HG03442 (cell line): ENCODE data around the gene FBXW9.
"Not testable (repeated sequence)": the region's sequence is repeated elsewhere in the genome, so short reads cannot be mapped to it uniquely, and the experiment has no call there.

Experiments used
- ATAC-seq: cut with Tn5 transposase; IDR thresholded peaks from one replicate; pipeline ENCODE4 v1.9.1; 2021; ENCODE audit warnings: mild to moderate bottlenecking, moderate library complexity; ENCODE audit not compliant: unreplicated experiment

The FBXW9 gene

DNA sequence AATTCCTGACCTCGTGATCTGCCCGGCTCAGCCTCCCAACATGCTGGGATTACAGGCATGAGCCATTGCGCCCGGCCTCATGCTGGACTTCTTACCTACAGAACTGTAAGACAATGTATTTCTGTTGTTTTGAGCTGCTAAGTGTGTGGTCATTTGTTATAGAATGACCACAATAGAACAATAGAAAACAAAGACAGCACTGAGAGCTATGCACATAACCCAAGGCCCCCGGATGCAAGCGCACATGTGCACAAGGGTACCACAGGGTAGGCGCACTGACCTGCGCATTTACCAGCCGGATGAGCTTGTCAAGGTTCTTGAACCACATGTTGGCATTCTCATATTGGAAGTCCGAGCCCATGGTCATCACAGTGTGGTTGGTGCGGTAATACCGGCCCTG is 35.5 kb downstream of the FBXW9 start:
- no peak for ATAC-seq

DNA sequence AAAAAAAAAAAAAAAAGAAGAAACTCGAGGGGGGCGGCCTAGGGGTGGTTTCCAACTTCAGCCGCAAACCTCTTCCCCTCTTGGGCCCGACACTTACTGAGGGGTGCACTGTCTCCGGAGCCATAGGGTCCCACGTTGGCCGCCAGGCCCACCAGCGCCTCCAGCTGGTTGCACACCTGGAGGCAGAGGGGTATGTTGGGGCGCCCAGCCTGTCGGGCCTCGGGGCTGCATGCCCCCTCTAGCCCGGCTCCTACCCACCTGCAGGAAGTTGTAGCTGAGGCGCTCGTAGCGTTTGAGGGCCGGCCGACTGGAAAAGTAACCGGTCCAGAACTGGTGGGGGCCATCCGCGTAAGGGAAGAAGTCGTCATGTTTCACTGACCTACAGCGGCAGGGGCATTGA is 38.5 kb downstream of the FBXW9 start:
- no peak for ATAC-seq

DNA sequence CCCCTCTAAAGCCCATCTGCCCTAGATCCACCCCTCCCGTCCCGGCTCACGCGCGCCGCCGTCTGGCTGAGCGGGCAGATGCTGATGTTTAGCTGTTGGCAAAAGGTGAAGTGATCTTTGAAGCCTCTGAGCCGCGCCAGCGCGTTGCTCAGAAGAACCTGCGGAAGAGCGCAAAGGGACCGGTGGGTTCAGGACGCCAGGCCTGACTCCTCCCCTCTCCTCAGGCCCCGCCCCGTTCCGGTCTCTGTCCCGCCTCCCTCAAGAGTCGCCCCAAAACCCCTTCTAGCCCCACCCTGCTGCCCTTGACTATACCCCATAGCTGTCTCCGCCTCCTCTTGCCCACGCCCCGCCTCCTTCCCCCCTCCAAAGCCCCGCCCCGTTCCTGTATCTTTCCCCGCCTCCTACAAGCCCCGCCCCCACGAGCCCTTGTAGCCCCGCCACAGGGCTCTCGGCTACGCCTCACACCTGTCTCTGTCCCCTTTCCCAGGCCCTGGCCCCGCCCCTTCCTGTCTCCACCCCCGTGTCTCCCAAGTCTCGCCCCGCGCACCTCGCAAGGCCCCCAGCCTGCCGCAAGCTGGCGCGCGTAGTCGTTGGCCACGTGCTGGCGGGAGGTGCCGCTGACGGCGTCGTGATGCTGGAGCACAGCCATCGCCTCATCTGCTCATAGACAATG is 39.4 kb downstream of the FBXW9 start:
- no peak for ATAC-seq

DNA sequence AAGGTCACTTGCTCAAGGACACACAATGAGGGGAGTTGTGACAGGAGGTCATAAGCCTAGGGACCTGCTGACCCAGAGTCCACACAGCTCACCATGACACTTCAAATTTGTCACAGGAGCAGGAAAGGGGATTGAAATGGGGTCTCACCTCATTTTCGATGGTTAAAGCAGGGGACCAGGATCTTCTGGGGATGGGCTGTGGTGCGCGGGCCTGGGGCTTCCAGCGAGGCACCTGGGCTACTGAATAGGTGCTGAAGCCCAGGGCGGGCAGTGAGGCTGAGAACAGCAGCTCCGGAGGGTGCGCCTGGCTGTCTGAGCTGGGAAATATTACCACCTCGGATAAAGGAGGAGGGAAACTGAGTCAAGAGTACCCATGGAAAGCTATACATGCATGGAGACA is 40.9 kb downstream of the FBXW9 start:
- no peak for ATAC-seq

DNA sequence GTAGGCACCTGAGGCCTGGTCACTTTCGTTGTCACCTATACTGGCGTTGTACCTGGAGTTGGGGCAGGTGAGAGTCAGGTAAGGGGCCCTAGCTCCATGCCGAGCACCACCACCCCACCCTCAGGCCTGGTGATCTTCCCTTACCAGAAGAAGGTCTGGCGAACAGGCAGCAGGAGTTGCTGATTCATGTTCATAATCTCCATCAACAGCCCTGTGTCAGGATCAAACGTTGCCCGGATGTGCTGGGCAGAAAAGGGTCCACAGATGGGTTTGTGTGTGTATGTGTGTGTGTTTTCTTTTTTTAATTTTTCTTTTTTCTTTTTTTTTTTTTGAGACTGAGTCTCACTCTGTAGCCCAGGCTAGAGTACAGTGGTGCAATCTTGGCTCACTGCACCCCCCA is 44.2 kb downstream of the FBXW9 start:
- no peak for ATAC-seq

DNA sequence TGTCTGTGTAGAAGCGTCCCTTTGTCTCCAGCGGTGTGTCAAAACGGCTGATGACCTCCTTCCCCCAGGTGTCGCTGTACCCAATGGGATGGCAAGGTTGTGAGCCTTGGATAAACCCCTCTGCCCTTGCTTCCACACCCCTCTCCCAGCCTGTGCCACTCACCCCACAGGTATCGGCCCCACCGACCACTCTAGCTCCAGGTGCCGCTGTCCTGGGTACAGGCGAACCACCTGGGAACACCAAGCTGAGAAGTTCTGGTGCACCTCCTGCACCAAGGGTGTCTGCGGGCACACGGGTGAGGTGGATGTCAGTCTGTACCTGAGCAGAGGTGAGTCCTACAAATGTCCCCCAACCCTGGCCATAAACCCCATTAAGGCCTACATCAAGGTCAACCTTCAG is 46.5 kb downstream of the FBXW9 start:
- ATAC-seq: no peak

DNA sequence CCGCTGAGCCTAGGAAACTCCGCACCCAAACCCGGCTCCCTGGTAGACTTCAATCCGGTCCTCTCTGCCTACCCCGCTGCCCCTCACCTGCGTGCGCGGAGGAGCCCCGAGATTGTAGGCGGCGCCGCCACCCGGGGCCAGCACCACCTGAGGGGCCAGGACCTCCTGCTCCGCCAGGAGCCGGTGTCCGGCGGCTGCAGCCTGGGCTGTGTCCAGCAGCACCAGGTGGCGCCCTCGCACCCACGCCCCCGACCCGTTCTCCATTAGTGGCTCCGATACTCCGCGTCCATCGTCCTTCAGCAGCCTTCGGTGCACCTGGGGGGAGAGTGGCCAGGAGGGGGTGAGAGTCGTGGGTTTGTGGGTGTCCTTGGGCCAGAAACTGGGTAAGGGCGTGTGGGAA is 48.3 kb downstream of the FBXW9 start:
- no peak for ATAC-seq

DNA sequence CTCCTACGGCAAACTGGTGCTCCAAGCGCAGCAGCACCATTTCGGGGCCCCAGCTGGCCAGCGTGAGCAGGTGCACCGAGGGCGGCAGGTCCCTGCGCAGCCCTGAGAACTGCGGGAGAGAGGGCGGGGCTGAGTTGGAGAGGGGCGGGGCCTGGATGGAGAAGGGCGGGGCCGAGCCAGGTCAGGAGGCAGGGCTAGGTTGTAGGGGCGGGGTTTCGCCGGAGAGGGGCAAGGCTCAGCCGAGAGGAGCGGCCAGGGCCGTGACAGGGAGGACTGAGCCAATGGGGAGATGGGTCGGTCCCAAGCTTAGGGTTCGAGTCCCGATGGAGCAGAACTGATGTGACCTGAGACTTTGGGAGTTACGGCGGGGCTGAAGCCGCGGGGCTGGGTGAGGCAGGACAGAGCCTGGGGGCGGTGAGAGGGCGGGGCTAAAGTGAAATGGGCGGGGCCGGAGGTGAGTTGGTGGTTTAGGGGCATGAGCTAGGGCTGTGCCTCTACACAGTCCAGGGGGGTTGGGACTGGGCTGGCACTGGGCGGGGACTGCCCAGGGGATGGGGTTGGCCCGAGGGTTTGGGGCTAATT is 48.9 kb downstream of the FBXW9 start:
- ATAC-seq: no peak

DNA sequence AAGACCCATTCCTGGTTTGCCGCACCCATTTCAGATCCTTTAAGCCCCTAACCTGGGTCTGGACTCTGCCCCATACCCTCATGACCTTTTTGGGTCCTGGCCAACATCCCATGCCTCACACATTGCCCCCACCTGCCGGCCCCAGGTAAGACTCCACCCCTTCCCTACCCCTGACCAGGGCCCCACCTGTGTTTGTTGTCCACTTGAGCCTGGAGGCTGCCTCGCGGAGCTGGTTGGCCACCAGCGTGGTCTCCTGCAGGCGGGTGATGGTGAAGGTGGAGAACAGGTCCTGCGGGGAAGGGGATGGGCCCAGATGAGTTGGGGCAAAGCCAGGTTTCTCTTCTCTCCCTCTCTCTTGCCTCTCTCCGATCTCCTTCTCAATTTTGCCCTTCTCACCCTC is 49.4 kb downstream of the FBXW9 start:
- ATAC-seq: no peak

DNA sequence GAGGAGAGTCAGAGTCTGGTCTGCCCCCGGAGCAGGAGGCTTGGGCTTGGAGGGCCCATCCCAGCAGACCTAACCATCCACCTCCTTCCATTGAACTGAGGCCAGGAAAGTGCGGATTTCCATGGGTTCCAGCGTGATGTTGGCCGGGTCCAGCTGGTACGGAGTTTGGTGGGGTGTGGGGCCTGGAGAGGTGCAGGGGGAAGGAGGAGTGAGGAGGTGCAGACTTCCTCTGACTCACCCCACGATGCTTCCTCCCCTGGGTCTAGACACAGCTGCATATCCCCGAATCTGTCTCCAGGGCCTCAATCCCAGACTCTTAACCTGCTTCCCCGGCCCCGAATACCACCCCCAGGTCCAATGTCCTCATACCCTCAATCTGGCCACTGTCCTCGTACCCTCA is 49.9 kb downstream of the FBXW9 start:
- ATAC-seq: no peak

DNA sequence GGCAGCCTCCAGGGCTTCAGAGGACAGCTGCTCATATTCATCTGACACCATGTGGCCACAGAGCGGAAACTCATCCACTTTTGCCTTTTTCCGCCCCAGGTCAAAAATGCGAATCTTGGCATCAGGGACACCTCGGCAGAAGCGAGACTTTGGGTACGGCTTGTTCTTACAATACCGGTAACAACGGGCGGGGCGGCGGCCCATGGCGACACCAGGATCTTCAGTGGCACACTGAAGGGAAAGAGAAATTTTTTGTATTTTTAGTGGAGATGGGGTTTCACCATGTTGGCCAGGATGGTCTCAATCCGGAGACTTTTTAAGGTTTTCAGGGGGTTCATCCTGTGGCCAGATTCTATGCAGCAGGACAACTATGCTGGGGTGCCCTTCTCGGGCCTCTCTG is 52.7 kb downstream of the FBXW9 start:
- ATAC-seq: not testable (repeated sequence)

DNA sequence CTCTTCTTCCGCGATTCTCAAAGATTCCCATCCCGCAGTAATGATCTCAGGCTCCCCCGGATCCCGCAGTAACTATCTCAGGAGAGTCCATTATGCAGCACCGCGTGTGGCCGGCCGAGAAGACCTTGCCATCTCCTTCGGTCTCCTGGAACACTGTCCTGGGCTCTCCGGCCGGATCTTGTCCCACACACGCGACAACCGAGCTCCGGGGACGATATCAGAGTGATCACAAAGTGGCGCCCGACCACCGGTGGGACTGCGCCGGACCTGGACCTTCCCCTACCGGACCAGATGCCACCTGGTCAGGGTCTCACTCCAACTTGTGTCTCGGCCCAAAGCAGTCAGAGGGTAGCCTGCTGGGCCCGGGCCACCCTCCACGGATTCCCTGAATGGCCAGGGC is 53.9 kb downstream of the FBXW9 start:
- ATAC-seq: no peak

DNA sequence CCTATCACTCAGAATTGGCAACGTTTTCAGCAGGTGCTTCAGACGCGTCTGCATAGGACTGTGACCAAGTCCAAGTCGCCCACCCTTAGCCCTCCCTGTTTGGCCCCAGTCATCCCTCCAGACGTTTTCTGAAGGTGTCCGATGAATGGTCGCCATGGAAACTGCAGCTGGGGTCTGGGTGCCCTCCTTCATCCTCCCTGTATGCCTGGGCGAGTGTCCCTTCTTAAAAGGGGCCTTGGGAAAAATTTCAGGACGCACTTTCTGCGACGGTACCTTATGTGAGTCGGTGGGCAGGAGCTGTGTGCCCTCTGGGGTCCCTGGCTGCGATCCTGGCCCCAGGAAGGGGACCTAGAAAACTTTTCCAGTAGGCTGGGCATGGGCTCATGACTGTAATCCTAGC is 55.0 kb downstream of the FBXW9 start:
- ATAC-seq: no peak

DNA sequence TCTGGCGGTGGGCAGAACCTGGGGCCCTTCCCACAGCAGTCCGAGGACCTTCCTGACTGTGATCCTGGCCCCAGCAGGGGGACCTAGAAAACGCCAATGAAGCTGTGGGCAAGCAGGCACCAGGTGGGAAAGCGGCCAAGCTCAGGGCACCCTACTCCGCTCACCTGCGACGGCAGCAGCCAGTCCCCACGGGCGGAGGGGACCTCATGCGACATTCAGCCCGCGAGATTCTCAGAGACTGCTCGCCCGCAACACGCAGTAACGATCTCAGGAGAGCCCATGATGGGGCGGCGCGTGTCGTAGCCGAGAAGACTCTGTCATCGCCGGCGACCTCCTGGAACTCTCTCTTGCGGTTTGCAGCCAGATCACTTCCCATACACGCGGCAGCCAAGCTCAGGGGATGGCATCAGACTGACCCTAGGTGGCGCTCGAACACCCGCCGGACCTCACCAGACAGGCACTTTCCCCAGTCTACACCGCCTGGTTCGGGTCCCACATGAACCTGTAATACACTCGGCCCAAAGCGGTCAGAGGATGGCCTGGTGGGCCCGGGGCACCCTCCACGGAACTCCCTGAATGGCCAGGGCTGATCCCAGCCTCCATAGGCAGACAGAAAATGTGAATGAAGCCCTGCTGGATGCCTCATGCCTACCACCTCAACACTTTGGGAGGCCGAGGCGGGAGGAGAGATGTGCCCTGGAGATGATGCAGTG is 56.4 kb downstream of the FBXW9 start:
- no peak for ATAC-seq
